SHP77 (cell line): ENCODE results near the gene MAL.
A peak's percentile ranks its signal among the peaks of the same experiment; 100 is the strongest.

Experiments
- DNase-seq, 2 experiments: peaks; one replicate each; lab custom pipeline; 2025; lab: John Stamatoyannopoulos, UW

The MAL gene

GRCh38 chr2:95016616-95017015 lies 8.9 kb upstream of the MAL start:
- DNase-seq = no peak

GRCh38 chr2:95017071-95017501 lies 8.4 kb upstream of the MAL start:
- DNase-seq = no peak

- no peak for DNase-seq
Observed at GRCh38 chr2:95017836-95018235, 7.7 kb upstream of the MAL start.

GRCh38 chr2:95018301-95018700 lies 7.2 kb upstream of the MAL start:
- no peak for DNase-seq

- DNase-seq = no peak
Observed at GRCh38 chr2:95018861-95019550, 6.5 kb upstream of the MAL start.

- DNase-seq = no peak
Observed at GRCh38 chr2:95019572-95019971, 5.9 kb upstream of the MAL start.

- DNase-seq = no peak
Observed at GRCh38 chr2:95020275-95021022, 5.1 kb upstream of the MAL start.

GRCh38 chr2:95021023-95021416 lies 4.5 kb upstream of the MAL start:
- DNase-seq = no peak

GRCh38 chr2:95021847-95022246 lies 3.7 kb upstream of the MAL start:
- no peak for DNase-seq

GRCh38 chr2:95022309-95023221 lies 2.9 kb upstream of the MAL start:
- peak; percentile 44 to 67 for DNase-seq

GRCh38 chr2:95023222-95023597 lies 2.3 kb upstream of the MAL start:
- DNase-seq = peak in 1 of 2 experiments; percentile 26

GRCh38 chr2:95024371-95024770 lies 1.1 kb upstream of the MAL start:
- no peak for DNase-seq

GRCh38 chr2:95024960-95025405 lies 525 bp upstream of the MAL start:
- DNase-seq = no peak

- DNase-seq = no peak
Observed at GRCh38 chr2:95026471-95027368, 1.2 kb downstream of the MAL start.

- DNase-seq = no peak
Observed at GRCh38 chr2:95027369-95027720, 1.8 kb downstream of the MAL start.

GRCh38 chr2:95029898-95030341 lies 4.4 kb downstream of the MAL start:
- no peak for DNase-seq

- no peak for DNase-seq
Observed at GRCh38 chr2:95030496-95030895, 5.0 kb downstream of the MAL start.

- DNase-seq = no peak
Observed at GRCh38 chr2:95031076-95031725, 5.7 kb downstream of the MAL start.

- no peak for DNase-seq
Observed at GRCh38 chr2:95031726-95032116, 6.2 kb downstream of the MAL start.

GRCh38 chr2:95032341-95032740 lies 6.8 kb downstream of the MAL start:
- no peak for DNase-seq
